ENCODE results near the gene TANC1. TPM values are rescaled to one million over a fixed set of nuclear protein-coding genes. Genes with fewer than 3 reads are reported as not detected.
A peak's percentile ranks its signal among the peaks of the same experiment; 100 is the strongest.

Gene TANC1
- total RNA-seq, 4 donors from 2014 or later: 27.1 to 57.4 (median 55.1) TPM

DNA sequence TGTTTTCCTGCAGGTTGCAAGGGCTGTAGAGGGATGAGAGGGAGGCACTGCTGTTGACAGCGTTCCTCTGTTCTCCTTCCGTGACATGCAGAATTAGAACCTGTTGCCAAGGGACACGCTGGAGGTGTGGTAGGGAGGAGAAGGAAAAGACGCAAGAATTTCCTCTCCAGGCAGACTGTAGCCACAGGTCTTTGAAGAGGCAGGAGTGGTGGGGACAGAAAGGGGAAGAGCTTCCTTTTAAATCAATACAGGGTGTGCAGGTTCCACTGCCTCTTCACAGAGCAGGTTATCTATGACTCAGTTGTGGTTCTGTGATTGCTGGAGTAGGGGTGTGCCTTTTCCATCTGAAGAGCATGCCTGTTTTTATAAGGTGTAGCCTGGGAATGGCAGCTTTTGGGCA lies 185.0 kb downstream of the TANC1 start:
- peak overlapping the region in 3 of 4 donors; percentile 34 to 85 (median 56) for H3K27ac ChIP-seq
- H3K4me3 ChIP-seq: no peak overlapping the region
- DNase-seq: peak in 1 of 3 donors; percentile 57
- H3K9me3 ChIP-seq: no peaks in the 10 kb centered on the region
- H3K27me3 ChIP-seq: no peaks in the 10 kb centered on the region
- peaks cover 0 to 60% (median 2%) of the 10 kb centered on the region in 4 donors for H3K4me1 ChIP-seq
- no peaks in the 10 kb centered on the region for H3K36me3 ChIP-seq
- TF ChIP-seq, protein P1, sequence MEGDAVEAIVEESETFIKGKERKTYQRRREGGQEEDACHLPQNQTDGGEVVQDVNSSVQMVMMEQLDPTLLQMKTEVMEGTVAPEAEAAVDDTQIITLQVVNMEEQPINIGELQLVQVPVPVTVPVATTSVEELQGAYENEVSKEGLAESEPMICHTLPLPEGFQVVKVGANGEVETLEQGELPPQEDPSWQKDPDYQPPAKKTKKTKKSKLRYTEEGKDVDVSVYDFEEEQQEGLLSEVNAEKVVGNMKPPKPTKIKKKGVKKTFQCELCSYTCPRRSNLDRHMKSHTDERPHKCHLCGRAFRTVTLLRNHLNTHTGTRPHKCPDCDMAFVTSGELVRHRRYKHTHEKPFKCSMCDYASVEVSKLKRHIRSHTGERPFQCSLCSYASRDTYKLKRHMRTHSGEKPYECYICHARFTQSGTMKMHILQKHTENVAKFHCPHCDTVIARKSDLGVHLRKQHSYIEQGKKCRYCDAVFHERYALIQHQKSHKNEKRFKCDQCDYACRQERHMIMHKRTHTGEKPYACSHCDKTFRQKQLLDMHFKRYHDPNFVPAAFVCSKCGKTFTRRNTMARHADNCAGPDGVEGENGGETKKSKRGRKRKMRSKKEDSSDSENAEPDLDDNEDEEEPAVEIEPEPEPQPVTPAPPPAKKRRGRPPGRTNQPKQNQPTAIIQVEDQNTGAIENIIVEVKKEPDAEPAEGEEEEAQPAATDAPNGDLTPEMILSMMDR (IDR thresholded peaks at IDR 0.05): no peak
- no peak for TF ChIP-seq POLR2A (IDR thresholded peaks at IDR 0.05)

DNA sequence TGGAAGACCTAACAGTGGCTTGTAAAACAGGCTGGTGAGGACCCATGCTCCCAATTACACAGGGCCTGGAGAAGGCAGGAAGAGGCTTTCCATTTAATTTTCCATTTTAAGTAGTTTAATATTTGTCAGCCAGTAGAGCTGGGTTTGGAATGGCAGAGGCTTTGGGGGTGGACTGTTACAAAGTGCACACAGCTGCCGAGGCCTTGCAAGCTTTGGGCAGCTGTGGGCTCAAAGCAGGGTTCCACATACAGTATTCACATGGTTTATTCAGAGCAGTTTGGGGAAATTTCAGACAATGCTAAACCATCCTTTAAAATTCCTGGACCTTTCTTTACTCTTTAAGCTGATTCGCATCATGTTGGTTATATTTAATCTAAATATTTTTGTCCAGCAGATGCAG lies 185.5 kb downstream of the TANC1 start:
- Histone ChIP-seq H3K36me3 (no peaks in the 10 kb centered on the region), H3K27me3 (no peaks in the 10 kb centered on the region), H3K27ac (peak overlapping the region in 3 of 4 donors; percentile 34 to 85 (median 56)), H3K4me1 (peaks cover 0 to 60% (median 2%) of the 10 kb centered on the region in 4 donors), H3K4me3 (no peak overlapping the region), H3K9me3 (no peaks in the 10 kb centered on the region)
- TF ChIP-seq, protein P1 (IDR thresholded peaks at IDR 0.05): no peak
- no peak for TF ChIP-seq POLR2A (IDR thresholded peaks at IDR 0.05)
- no peak for DNase-seq

DNA sequence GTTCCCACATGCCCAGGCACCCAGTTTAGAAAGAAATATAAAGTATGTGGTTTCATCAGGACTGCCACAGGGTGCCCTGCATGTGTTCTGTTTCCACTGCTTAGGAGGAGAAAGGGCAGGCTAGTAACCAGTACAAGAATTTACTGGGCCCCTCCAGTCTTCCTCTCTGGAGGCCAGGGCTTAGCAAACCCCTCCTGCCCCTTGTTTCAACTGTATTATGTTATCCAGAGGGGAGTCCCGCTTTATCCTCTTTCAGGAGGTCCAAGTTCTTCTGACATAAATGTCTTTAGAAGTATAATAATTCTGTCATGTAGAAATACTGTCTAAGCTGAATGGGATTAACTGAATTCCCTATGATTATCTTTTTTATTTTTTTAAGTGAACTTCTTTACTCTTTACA lies 185.9 kb downstream of the TANC1 start:
- Histone ChIP-seq H3K4me3 (no peak overlapping the region), H3K27ac (peak overlapping the region in 3 of 4 donors; percentile 34 to 85 (median 56)), H3K27me3 (no peaks in the 10 kb centered on the region), H3K9me3 (no peaks in the 10 kb centered on the region), H3K36me3 (no peaks in the 10 kb centered on the region), H3K4me1 (peaks cover 0 to 60% (median 2%) of the 10 kb centered on the region in 4 donors)
- TF ChIP-seq, protein P1 (IDR thresholded peaks at IDR 0.05): no peak
- no peak for TF ChIP-seq POLR2A (IDR thresholded peaks at IDR 0.05)
- DNase-seq: no peak

DNA sequence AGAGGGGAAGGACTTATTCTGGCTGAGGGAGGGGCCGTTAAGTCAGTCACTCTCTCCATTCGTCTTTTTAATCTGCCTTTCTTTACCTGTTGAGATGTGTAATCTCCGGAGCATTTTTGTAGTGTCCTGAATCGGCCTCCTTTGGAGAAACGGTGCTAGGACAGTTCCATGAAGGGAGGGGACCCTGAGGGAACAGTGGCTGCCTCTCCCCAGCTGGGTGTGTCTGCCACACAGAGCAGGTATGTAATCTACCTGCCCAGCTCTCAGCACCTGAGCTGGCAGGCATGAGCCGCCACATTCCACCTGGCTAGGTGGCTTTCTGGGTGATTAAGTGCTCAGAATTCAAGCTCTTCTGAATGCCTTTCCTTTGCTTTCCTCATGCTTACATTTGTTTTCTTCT lies 186.9 kb downstream of the TANC1 start:
- DNase-seq: peak in 2 of 3 donors; percentile 72 to 79
- Histone ChIP-seq H3K36me3 (no peaks in the 10 kb centered on the region), H3K4me3 (peak overlapping the region in 2 of 4 donors; percentile 16 to 24), H3K27ac (peak overlapping the region in 3 of 4 donors; percentile 54 to 85 (median 84)), H3K27me3 (no peaks in the 10 kb centered on the region), H3K4me1 (peaks cover 0 to 57% (median 2%) of the 10 kb centered on the region in 4 donors), H3K9me3 (no peaks in the 10 kb centered on the region)
- TF ChIP-seq, protein P1 (IDR thresholded peaks at IDR 0.05): peak in 3 of 6 experiments; percentile 35 to 46 (median 44)
- peak in 1 of 2 donors; percentile 29 for TF ChIP-seq POLR2A (IDR thresholded peaks at IDR 0.05)

DNA sequence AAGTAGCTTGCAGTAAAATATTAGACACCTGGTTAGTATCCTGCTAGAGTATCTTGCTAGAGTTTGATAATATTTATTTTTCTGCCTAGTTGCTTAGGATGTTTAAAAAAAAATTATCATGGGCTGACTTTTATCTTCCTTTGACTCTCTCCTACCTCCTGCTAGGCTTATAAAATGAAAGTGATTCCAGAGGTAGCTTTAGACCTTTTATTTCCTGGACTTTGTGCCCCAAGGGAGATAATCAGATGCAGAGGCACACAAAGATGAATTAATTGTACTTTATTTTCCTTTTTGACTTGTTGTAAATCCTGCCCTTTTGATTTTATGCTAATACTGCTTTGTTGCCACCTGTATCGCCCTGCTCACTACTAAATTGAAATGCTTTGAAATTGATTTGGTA lies 187.4 kb downstream of the TANC1 start:
- Histone ChIP-seq H3K9me3 (no peaks in the 10 kb centered on the region), H3K27me3 (no peaks in the 10 kb centered on the region), H3K27ac (peak overlapping the region in 3 of 4 donors; percentile 54 to 85 (median 84)), H3K36me3 (no peaks in the 10 kb centered on the region), H3K4me1 (peaks cover 0 to 52% (median 2%) of the 10 kb centered on the region in 4 donors), H3K4me3 (peak overlapping the region in 2 of 4 donors; percentile 16 to 24)
- TF ChIP-seq, protein P1 (IDR thresholded peaks at IDR 0.05): no peak
- TF ChIP-seq POLR2A (IDR thresholded peaks at IDR 0.05): no peak
- DNase-seq: no peak
